NCI-H1105 (cell line): ENCODE measurements around the gene CD200.

Source experiments
- DNase-seq: peaks from one replicate; lab custom pipeline; 2025; lab: John Stamatoyannopoulos, UW

Gene CD200

GRCh38 chr3:112333381-112334317 lies 693 bp downstream of the CD200 start:
- DNase-seq, result peak; percentile 55

GRCh38 chr3:112334691-112335433 lies 1.9 kb downstream of the CD200 start:
- DNase-seq, result no peak

GRCh38 chr3:112335434-112335781 lies 2.5 kb downstream of the CD200 start:
- no peak for DNase-seq

- no peak for DNase-seq
Measured at GRCh38 chr3:112338021-112338726, 5.2 kb downstream of the CD200 start.

- DNase-seq, result no peak
Measured at GRCh38 chr3:112338727-112339056, 5.7 kb downstream of the CD200 start.

GRCh38 chr3:112339134-112339533 lies 6.2 kb downstream of the CD200 start:
- DNase-seq, result no peak

- DNase-seq, result no peak
Measured at GRCh38 chr3:112339609-112340008, 6.7 kb downstream of the CD200 start.

GRCh38 chr3:112341386-112341785 lies 8.4 kb downstream of the CD200 start:
- DNase-seq, result no peak

GRCh38 chr3:112345681-112346080 lies 12.7 kb downstream of the CD200 start:
- DNase-seq, result no peak

GRCh38 chr3:112346491-112347122 lies 13.7 kb downstream of the CD200 start:
- no peak for DNase-seq

- no peak for DNase-seq
Measured at GRCh38 chr3:112348943-112349342, 16.0 kb downstream of the CD200 start.

- DNase-seq, result no peak
Measured at GRCh38 chr3:112349557-112349956, 16.6 kb downstream of the CD200 start.

GRCh38 chr3:112350018-112350810 lies 17.3 kb downstream of the CD200 start:
- peak; percentile 44 for DNase-seq

GRCh38 chr3:112351036-112351435 lies 18.1 kb downstream of the CD200 start:
- no peak for DNase-seq

- peak; percentile 91 for DNase-seq
Measured at GRCh38 chr3:112351823-112352222, 18.9 kb downstream of the CD200 start.

GRCh38 chr3:112352720-112353119 lies 19.8 kb downstream of the CD200 start:
- DNase-seq, result no peak

GRCh38 chr3:112353365-112353764 lies 20.4 kb downstream of the CD200 start:
- DNase-seq, result no peak

- no peak for DNase-seq
Measured at GRCh38 chr3:112354642-112355306, 21.8 kb downstream of the CD200 start.

- no peak for DNase-seq
Measured at GRCh38 chr3:112355307-112355687, 22.3 kb downstream of the CD200 start.

- DNase-seq, result no peak
Measured at GRCh38 chr3:112357930-112358780, 25.2 kb downstream of the CD200 start.
